GOT3 (cell line): ENCODE measurements around the gene CRB1.

Experiments
- DNase-seq: peaks from one replicate; lab custom pipeline; 2025; ENCODE audit warnings: mixed read lengths; lab: John Stamatoyannopoulos, UW

Gene CRB1

DNA sequence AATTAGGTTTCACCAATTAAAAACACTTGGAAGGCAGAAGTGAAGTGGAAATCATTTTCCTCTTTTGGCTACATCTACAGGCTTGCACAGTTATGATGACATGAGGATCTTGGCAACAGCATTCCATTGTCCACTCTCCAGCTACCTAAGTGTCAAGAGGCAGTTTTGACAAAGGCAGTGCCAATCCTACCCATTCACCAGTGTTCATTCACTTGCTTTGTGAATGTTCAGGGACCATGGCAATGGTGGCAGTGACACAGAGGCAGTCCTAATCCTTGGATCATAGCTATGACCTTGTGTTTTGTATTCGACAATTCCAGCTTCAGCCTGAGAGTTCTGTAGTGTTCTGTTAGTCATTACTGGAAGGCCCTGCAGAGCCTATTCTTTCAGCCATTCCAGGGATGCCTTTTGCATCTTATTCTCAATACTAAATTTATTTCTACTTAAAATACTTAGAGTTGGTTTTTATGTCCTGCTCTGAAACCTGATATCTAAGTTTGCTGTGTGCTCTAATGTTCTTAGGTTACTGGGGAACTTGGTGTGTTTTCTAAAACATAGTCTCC lies 36.7 kb downstream of the CRB1 start:
- DNase-seq: no peak

- DNase-seq: no peak
Observed at GRCh38 chr1:197305925-197306324, 37.9 kb downstream of the CRB1 start.

DNA sequence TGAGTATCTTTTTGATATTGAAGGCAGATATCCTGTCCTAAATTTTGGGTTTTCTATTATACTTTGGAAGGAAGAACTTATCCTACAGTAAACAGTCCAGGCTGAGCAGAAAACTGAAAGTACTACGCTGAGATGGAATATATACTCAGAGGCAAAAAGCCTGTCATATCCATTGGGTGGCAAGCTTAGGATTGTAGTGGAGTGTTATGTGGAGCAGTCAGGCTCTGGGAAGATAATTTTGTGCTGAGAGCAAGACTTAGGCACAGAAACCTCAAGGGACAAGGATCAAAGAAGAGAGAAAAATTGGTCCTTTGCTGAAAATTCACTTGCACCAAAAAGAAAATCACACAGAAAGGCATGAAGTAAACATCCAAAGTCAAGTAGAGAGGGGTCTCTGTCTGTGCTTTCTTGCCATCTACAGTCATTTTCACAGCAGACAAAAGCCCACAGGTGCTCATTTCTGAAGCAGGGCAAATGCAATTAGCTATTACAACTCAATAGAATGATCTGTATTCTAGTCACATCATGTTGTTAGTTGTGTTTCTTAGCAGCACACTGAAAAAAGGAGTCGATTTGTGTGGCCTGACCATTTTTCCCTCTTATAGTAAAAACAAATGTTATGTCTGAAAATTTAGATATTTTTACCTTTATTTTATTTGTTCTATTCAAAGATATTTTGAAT lies 38.5 kb downstream of the CRB1 start:
- no peak for DNase-seq

GRCh38 chr1:197307136-197307535 lies 39.1 kb downstream of the CRB1 start:
- DNase-seq: no peak

DNA sequence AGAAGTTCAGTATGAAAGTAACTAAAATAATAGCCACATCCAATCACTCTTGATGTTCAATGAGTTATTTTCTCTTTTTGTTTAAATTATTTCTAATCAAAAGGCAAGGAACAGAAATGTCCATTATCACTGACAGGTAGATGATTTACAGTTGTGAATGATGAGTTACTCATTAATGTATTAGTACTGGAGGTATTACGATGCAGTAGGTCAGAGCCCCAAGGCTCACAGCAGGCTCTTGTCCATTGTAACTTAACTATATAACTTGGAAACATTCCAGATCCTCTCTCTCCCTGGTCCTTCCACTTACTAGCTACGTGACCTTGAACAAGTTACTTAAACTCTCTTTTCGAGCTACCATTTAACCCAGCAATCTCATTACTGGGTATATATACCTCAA lies 39.5 kb downstream of the CRB1 start:
- no peak for DNase-seq

GRCh38 chr1:197311081-197311480 lies 43.0 kb downstream of the CRB1 start:
- DNase-seq: no peak

DNA sequence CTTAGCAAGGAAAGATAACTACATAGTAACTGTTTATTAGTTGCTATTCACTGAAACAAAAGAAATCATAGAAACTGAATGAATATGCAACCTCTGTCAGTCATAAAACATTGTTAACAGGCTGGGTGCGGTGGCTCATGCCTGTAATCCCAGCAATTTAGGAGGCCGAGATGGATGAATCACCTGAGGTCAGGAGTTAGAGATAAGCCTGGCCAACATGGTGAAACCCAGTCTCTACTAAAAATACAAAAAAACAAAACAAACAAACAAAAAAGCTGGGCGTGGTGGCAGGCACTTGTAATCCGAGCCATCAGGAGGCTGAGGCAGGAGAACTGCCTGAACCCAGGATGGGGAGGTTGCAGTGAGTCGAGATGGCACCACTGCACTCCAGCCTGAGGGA lies 44.1 kb downstream of the CRB1 start:
- DNase-seq: no peak

- no peak for DNase-seq
Observed at GRCh38 chr1:197313713-197314112, 45.7 kb downstream of the CRB1 start.

DNA sequence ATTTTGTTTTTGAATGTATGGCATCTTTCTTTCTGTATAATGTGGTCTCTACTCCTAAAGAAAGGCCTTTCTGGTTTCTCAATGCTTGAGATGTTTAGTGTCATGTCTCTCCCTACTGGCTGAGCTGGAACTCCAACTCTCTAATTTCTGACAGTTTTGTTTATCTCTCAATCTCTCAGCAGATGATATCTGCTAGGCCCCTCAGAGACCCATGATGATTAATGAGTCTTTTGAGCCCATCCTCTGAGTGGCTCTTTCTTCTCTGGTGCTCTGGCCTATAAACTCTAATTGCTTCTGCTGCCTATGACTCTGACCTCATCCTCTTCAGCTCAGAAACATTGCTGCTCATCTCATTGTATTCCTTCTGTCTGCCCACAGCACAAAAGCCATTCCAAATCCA lies 46.6 kb downstream of the CRB1 start:
- no peak for DNase-seq

- DNase-seq: no peak
Observed at GRCh38 chr1:197319631-197320030, 51.6 kb downstream of the CRB1 start.

DNA sequence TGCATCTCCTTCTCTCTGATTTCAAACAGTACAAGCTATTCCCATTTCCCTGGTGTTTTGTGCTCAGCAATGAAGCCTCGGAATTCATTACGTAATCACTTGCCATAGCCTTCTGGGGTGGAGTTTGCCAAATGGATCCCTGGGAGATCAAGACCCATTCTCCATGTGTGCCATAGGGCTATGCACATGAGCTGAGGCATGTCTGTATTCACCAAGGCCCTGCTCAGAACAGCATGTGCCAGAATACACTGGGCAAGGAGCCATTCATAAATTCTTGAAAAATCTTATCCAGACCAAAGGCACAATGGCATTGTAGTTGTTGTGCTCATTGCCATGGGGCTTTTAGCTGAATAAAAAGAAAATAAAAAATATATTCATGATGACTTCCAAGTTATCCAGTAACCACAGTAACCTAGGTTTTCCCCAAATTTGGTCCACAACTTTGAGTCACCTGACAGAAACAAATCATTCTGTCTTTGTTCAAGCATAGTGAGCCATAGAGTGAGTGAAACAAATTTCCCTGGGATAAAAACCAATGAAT lies 53.0 kb downstream of the CRB1 start:
- no peak for DNase-seq

DNA sequence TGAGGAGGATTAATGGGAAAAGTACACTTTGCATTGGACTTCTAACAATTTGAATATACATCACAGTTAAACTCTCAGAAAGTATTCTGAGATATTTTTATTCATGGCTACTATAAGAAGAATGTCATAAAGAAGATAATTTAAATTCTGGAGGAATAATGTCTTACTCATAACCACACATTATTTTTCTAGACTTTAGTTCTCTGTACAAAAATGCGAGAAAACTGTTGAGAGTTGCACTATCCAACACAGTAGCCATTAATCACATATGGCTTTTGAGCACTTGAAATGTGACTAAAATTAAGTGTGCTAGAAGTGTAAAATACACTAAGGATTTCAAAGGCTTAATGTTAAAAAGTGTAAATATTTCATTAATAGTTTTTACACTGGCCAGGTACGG lies 53.8 kb downstream of the CRB1 start:
- no peak for DNase-seq

DNA sequence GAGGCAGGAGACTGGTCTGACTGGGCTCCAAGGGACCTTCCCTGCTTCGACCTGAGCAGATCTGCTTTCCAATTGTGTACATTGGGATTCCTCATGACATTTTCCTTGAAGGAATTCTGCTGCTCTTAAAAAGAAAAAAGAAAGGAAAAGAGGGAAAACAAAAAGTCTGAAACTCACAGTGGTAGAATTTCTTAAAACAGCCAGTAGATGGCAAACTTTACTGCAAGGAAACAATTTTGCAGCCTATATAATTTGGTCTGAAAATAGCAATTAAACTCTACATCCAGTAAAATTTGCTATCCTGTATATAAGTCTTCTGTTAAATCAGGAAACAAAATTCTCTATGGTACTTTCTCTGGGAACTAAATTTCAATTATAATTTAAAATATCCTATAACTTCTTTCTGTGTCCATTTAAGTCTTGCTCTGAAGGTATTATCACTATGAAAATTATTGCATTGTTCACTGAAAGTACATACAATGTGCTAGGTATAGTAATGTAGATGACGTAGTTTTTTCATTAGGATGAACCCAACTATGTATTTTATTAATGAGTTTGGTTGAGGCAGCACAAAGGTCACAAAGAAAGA lies 59.8 kb downstream of the CRB1 start:
- no peak for DNase-seq

GRCh38 chr1:197330213-197330612 lies 62.2 kb downstream of the CRB1 start:
- no peak for DNase-seq

GRCh38 chr1:197331565-197331964 lies 63.5 kb downstream of the CRB1 start:
- no peak for DNase-seq

DNA sequence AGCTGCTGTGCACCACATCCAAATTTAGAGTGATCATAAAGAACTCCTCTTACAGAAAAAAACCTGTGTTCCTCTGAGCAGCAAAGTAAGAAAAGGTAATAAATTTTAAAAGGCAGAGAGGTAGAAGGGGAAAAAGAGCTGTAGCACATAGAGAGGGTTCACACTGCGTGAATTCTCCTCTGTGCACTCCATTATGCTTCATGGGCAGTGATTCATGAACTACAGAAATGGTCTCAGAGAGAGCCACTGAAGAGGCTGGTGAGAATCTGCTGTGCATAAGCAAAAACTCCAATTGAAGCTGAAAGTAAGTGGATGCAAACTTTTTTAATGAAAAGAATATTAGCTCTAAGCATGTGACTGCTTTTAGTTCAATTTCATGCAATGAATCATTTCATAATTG lies 65.0 kb downstream of the CRB1 start:
- no peak for DNase-seq

- no peak for DNase-seq
Observed at GRCh38 chr1:197336571-197336970, 68.5 kb downstream of the CRB1 start.

- DNase-seq: no peak
Observed at GRCh38 chr1:197339106-197340060, 71.3 kb downstream of the CRB1 start.

GRCh38 chr1:197341626-197342025 lies 73.6 kb downstream of the CRB1 start:
- no peak for DNase-seq

DNA sequence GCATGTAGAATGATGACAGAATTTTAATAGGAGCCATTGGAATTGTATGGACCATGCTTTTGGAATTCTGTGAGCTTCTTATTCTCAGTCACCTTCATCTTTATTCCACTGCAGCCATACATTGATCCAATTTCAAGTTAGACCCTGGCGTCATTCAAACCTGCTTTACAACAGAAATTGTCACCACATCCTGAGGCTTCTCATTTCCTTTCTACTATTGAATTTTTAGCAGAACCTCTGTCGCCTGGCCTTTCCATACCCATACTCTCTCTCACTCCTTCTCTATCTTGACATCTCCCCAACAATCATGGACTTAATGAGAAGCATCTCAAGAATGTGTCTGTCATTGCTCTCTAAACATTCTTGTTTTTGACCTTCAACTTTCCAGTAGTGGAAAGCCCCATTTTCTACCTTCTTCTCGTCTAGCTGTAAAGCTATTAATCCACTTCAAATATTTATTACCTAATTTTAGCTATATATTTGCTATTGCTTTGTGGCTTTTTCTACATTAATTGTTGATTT lies 74.1 kb downstream of the CRB1 start:
- no peak for DNase-seq

DNA sequence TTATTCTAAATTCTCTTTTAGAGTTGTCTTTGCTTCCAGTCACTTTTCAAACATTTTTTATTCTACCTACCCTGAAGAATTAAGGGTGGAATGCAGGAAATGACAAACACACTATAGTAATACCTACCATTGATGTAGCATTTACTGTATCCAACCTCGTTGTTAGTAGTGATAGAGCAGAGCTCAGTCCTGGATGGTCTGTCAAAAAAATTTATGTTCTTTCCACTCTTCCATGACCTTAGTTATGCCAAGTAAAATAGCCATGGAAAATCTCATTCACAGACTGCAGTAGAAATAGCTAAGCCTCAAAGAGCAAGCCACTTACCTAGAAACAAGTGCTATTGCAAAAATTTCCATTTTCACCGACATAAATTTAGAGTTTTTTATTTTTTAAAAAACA lies 74.6 kb downstream of the CRB1 start:
- no peak for DNase-seq

GRCh38 chr1:197343663-197344273 lies 75.7 kb downstream of the CRB1 start:
- DNase-seq: no peak
